Tibial artery (tissue), 4 donors: Measurements from ENCODE around the gene KCTD12.

Source experiments
- DNase-seq, 2 donors: peaks; one replicate each; pipeline ENCODE4 v3.0.0-alpha.2; 2019
- H3K27ac ChIP-seq, 2 donors: fragments of 200-600 bp; sonication (generic) in 1 of 2; 1 replicate in 1 of 2; 2 replicates in 1 of 2; pipeline ENCODE4 v1.5.1; 2018 to 2019; ENCODE audit warnings: mild to moderate bottlenecking in 1 of 2
- H3K27me3 ChIP-seq, 2 donors: fragments of 200-600 bp; sonication (generic) in 1 of 2; one replicate each; pipeline versions ENCODE4 v1.5.1 to v1.6.0; 2016 to 2019
- H3K36me3 ChIP-seq, 3 donors: fragments of 200-600 bp; sonication (generic) in 2 of 3; one replicate each; pipeline ENCODE4 v1.5.1; 2016 to 2019; ENCODE audit warnings: mild to moderate bottlenecking in 2 of 3
- H3K4me1 ChIP-seq, 4 donors: fragments of 200-600 bp; sonication (generic) in 2 of 4; 1 replicate in 3 of 4; 2 replicates in 1 of 4; pipeline ENCODE4 v1.5.1; 2016 to 2019
- H3K4me3 ChIP-seq, 2 donors: fragments of 200-600 bp; sonication (generic) in 1 of 2; 1 replicate in 1 of 2; 2 replicates in 1 of 2; pipeline ENCODE4 v1.5.1; 2018 to 2019; ENCODE audit warnings: mild to moderate bottlenecking in 2 of 2
- H3K9me3 ChIP-seq, 3 donors: fragments of 200-600 bp; sonication (generic) in 1 of 3; one replicate each; pipeline ENCODE4 v1.5.1; 2016 to 2019
- CTCF ChIP-seq, 2 experiments: fragments of 200-600 bp in 1 of 2; fragments of 450-650 bp in 1 of 2; IDR thresholded peaks; one replicate each; pipeline ENCODE4 v1.5.1; 2017 to 2019; ENCODE audit warnings: antibody characterized with exemption in 2 of 2, mild to moderate bottlenecking in 1 of 2, moderate library complexity in 1 of 2
- intact Hi-C: fragments of 100-400 bp; cut with DNase I; formaldehyde crosslinking; loops from one replicate; pipeline ENCODE4 v1.15.0; 2023; ENCODE audit warnings: low total_unique reads

Gene KCTD12

GRCh38 chr13:76837801-76838200 is 48.4 kb downstream of the KCTD12 start:
- intact Hi-C loops = no loop called here
- Histone ChIP-seq H3K36me3 (no peaks in the 10 kb centered on the region), H3K27me3 (no peaks in the 10 kb centered on the region), H3K27ac (no peak overlapping the region), H3K4me3 (no peak overlapping the region), H3K9me3 (no peaks in the 10 kb centered on the region), H3K4me1 (no peaks in the 10 kb centered on the region)
- TF ChIP-seq CTCF (IDR thresholded peaks at IDR 0.05) = no peak
- no peak for DNase-seq

DNA sequence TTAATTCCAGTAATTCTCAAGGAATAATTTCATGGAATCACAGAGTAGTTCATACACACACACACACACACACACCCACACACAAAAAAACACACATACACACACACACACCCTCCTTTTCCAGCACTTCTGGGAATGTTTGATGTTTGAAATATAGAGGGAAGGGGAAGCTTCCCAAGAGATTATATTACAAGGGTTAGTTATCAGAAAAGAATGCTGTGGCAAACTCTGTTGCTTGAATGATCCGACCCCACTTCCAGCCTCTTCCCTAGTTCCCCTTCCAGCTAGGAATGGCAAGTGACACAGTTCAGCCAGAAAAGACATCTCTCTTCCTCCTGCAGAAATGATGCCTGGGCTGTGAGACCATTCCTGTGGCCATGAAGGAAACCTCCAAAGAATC is 49.9 kb downstream of the KCTD12 start:
- Histone ChIP-seq H3K4me3 (no peak overlapping the region), H3K9me3 (no peaks in the 10 kb centered on the region), H3K4me1 (no peaks in the 10 kb centered on the region), H3K36me3 (no peaks in the 10 kb centered on the region), H3K27me3 (no peaks in the 10 kb centered on the region), H3K27ac (no peak overlapping the region)
- DNase-seq = no peak
- TF ChIP-seq CTCF (IDR thresholded peaks at IDR 0.05) = no peak
- intact Hi-C loops = no loop called here

DNA sequence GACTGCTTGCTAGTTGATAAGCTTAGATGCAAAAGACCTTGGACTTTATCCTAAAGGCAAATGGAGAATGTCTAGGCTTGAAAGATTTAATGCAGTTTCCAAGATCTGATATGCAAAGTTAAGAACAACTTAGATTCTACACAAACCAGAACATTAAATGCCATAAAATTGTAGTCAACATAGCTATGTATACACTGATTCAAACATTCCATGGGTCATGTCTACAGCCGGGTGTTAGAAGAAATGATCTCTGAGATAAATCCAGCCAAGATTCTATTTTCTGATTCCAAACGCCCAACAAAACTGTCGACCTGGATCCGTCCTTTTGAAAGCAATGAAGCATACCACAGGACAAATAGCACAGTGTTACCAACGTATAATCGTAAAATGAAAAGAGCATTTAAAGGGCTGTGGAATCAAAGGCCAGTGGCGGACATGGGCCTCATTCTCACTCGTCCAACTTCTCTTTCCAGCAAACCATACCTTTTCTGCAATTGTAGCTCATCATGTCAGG is 52.7 kb downstream of the KCTD12 start:
- TF ChIP-seq CTCF (IDR thresholded peaks at IDR 0.05) = no peak
- no peak overlapping the region for H3K27ac ChIP-seq
- intact Hi-C loops = no loop called here

GRCh38 chr13:76832258-76832988 is 53.8 kb downstream of the KCTD12 start:
- Histone ChIP-seq H3K9me3 (no peaks in the 10 kb centered on the region), H3K4me3 (no peak overlapping the region), H3K27ac (no peak overlapping the region), H3K36me3 (no peaks in the 10 kb centered on the region), H3K4me1 (peaks cover 0 to 7% (median 0%) of the 10 kb centered on the region in 4 donors), H3K27me3 (no peaks in the 10 kb centered on the region)
- DNase-seq = no peak
- intact Hi-C loops = no loop called here
- no peak for TF ChIP-seq CTCF (IDR thresholded peaks at IDR 0.05)

More for the DNA sequence above, 52.7 kb downstream of the KCTD12 start:
- Histone ChIP-seq H3K36me3 (no peaks in the 10 kb centered on the region), H3K4me3 (no peak overlapping the region), H3K27me3 (no peaks in the 10 kb centered on the region), H3K4me1 (peaks cover 0 to 7% (median 0%) of the 10 kb centered on the region in 4 donors), H3K9me3 (no peaks in the 10 kb centered on the region)
- DNase-seq = no peak

DNA sequence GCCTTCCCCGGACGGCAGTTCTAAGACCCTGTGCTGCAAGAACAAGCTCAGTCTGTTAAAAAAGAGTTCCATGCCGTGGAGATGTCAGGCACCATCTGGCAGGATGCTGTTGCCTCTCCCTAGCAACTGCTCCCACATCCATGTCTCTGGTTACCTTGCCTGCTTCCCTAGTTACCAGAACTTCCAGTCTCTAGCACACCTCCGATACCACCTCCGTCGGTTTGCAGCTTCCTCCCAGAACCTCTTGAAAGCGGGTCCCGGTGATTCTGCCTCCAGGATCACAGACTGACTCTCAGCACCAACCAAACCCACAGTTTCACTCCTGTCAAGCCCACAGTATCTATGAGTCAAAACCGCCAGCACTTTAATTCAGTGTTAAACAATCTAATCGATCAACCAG is 55.4 kb downstream of the KCTD12 start:
- H3K36me3 ChIP-seq = no peaks in the 10 kb centered on the region
- no peaks in the 10 kb centered on the region for H3K9me3 ChIP-seq
- no peaks in the 10 kb centered on the region for H3K27me3 ChIP-seq
- no peak overlapping the region for H3K27ac ChIP-seq
- H3K4me3 ChIP-seq = no peak overlapping the region
- peaks cover 0 to 7% (median 0%) of the 10 kb centered on the region in 4 donors for H3K4me1 ChIP-seq
- intact Hi-C loops = no loop called here
- no peak for DNase-seq
- TF ChIP-seq CTCF (IDR thresholded peaks at IDR 0.05) = no peak
